Measurements from ENCODE around the gene GPN3.

The GPN3 gene

DNA sequence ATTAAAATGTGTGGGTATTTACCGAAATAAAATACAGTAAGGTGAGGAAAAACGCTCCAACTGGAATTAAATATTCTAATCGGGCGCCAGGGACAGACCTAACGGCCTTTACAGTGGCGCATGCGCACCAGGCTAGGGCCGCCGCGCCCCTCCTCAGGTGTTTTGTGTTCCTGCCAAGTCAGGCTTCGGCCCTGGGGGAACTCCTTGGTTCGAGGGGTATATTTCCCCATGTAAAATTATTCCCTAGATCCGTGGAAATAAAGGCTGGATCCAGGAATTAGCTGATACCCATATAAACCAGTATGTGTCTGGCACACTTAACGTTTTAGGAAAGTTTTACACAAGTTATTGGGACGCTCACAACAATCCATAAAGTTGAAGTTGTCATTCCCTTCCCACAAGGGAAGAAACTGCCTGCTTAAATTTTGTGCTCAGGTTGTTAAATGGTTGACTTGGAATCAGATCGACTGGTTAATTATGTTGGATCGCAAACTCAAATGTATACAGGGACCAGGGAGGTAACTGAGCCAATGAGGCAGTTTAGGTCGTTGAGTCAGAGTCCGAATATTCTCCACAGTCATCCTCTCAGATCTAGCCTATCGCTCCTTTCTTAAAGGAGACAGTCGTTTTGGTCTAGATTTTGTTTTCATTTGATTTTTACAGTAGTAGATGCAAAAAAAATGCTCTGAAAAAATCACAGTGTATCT, 63.9 kb downstream of the GPN3 start:
- peak overlapping the region; percentile 90 for H3K27ac ChIP-seq
- TF ChIP-seq, protein P1, sequence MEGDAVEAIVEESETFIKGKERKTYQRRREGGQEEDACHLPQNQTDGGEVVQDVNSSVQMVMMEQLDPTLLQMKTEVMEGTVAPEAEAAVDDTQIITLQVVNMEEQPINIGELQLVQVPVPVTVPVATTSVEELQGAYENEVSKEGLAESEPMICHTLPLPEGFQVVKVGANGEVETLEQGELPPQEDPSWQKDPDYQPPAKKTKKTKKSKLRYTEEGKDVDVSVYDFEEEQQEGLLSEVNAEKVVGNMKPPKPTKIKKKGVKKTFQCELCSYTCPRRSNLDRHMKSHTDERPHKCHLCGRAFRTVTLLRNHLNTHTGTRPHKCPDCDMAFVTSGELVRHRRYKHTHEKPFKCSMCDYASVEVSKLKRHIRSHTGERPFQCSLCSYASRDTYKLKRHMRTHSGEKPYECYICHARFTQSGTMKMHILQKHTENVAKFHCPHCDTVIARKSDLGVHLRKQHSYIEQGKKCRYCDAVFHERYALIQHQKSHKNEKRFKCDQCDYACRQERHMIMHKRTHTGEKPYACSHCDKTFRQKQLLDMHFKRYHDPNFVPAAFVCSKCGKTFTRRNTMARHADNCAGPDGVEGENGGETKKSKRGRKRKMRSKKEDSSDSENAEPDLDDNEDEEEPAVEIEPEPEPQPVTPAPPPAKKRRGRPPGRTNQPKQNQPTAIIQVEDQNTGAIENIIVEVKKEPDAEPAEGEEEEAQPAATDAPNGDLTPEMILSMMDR (conservative IDR thresholded peaks at IDR 0.05) = no peak
- no peak for TF ChIP-seq ZFX (IDR thresholded peaks at IDR 0.05)

DNA sequence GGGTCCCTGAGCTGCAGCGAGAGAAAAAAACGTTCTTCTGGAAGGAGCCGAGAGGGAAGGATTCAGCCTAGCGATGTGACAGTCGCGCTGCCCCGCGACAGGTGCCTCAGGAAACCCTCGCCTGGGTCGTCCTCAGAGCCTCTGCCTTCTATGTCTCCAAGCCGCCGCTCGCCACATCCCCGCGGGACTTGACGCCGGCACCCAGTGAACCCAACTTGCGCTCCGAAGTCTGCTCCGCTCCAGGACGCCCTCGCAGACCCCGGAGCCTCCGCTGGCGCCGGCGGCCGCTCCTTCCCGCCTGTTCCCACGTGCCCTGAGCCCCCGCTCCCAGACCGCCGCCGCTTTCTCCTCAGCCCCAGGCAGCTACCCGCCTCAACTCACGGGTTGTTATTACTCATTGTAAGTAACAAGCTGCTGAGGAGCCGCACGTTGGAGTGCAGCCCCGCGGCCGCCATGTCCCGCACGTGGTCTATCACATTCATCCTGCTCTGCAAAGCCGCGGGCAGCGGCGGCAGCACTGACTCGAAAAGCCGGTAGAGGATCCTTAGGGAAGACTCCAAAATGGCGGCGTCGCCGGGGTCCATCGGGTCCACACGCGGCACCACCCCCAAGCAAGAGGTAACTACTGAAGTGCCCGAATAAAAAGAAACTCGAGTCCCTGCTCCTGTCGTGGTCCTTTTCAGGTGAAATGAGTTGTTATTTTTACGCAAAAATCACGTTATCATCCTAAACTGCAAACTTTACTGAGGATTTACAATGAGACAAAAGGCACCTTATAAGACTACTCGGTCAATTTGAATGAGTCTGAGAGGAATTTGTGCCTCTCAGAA, 64.7 kb downstream of the GPN3 start, which contains the start of gene ANAPC7:
TSS of gene ANAPC7 (minus strand) at position 563 of the 830 bp plus-strand sequence. CDS start at position 482, 81 bp downstream.
- peak within 1 kb of the TSS; percentile 90 for H3K27ac ChIP-seq
- TF ChIP-seq, protein P1 (conservative IDR thresholded peaks at IDR 0.05) = no peak
- no peak for TF ChIP-seq ZFX (IDR thresholded peaks at IDR 0.05)
